ENCODE data around the gene DOCK3.
"Not testable (repeated sequence)": the region's sequence is repeated elsewhere in the genome, so short reads cannot be mapped to it uniquely, and the experiment has no call there.

DOCK3 gene

DNA sequence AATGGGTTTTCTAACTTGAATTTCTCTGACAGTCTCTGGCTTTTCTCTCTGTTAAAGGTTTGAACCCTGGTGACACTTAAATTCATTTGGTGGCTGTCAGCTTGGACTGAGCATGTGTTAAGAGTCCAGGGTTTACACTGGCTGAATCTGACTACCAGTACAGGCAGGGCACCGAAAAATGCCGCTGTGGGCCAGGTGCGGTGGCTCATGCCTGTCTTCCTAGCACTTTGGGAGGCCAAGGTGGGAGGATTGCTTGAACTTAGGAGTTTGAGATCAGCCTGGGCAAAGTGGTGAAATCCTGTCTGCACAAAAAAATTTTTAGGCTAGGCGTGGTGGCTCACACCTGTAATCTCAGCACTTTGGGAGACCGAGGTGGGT, 712.1 kb downstream of the DOCK3 start:
- DNase-seq (ENCODE audit: low spot score): no peak

DNA sequence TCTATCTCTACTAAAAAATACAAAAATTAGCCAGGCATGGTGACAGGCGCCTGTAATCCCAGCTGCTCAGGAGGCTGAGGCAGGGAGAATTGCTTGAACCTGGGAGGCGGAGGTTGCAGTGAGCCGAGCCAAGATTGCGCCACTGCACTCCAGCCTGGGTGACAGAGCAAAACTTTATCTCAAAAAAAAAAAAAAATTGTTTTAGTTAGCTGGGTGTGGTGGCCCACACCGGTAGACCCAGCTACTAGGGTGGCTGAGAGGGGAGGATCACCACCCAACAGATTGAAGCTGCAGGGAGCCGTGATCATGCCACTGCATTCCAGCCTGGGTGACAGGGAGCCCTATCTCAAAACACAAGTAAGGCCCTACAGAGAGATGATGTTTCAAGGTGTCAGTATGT, 712.6 kb downstream of the DOCK3 start:
- DNase-seq (ENCODE audit: low spot score): not testable (repeated sequence)

DNA sequence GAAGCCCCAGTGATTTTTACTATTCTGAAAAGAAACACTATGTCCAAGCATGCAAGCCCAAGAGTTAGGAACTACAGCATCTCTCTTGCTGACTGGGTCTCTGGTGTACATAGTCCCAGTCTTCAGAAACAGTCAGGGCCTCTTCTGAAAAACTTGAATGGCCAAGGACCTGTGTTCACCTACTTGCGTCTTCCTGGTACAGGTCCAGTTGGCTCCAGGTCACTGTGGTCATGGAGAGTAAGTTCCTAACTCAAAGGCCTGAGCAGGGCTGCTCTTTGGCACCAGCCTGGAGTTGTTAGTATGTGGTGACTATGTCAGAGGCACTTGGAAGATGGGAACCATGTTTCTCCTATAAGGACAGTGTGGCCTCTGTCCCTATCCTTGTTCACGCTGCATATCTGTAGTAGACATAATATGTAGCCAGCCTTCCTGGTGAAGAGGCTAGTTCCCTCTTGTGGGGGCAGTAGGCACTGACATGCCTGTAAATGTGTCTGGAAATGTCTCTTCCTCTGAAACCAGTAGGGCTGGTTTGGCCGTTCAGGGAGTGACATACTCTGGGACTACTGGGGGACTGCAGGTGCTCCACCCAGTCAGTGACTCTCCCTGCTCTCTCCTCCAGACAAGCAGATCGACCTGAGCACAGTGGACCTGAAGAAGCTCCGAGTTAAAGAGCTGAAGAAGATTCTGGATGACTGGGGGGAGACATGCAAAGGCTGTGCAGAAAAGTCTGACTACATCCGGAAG, 713.7 kb downstream of the DOCK3 start:
- no peak for DNase-seq (ENCODE audit: low spot score)

DNA sequence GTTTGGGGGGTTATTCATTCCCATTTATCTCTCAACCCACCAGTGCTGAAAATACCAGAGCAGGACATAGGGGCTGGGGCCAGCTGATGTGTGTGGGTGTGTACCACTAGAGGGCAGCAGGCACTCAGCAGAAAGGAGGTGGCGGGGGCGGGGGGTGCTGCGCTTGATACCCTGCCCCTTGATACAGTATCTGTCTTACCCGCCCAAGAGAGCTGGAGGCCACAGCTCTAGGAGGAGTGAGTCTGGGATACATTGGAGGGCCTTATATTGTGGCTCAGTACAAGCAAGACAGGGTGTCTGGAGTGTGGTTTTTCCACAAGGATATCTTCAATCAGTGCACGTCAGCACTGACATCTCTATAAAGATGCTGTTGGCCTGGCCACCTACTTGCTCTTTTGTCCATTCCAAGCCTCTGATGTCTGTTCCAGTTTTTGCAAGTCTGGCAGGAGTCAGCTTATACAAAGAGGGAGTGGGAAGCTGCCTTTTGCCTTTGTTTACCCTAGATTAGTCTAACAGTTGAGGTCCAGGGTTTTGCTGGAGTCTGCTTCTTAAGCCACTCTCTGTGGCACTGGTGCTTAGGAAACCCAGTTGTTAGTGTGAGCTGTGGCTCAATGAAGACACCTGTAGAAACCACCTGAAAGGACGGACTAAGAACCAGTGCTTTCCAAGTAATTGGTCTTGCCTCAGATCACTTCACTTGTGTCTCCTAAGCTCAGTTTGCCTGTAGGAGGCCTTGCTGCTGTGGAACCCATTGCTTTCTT, 714.9 kb downstream of the DOCK3 start:
- DNase-seq (ENCODE audit: low spot score): peak; percentile 50

DNA sequence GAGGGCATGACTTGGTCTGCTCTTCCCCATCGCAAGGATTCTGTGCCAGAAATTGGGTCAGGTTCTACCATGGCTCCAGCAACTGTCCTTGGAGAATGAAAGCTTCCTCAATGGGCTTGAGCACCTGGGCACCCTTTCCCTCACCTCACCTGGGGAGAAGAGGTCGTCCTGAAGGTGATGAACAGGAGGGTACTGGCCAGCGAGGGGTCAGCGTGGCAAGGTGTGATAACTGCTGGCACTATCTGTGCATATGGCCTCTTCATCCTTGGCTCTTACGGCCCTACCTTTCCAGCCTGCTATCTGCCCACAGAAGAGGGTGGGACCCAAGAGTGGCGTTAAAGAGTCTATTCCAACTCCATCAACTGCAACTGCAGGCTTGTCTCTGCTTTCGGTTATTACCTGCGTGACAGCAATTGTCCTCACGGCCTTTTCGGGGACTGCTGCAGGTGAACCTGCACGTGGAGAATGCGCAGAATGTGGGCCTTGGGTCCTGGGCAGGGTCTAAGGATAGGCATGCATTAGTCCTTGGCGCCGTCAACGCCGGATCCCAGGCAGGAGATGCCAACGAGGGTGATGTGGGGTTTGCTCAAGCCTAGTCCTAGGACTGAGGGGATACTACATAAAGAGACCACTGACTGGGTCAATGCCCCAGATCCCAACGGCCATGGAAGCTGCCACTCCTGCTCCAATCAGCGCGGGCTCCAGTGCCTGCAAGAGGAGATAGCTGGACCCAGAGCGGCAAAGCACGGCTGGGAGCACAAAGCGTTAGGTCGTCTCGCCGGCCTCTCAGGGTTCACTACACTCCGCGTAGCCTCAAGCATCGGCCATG, 715.7 kb downstream of the DOCK3 start:
- DNase-seq (ENCODE audit: low spot score): no peak

DNA sequence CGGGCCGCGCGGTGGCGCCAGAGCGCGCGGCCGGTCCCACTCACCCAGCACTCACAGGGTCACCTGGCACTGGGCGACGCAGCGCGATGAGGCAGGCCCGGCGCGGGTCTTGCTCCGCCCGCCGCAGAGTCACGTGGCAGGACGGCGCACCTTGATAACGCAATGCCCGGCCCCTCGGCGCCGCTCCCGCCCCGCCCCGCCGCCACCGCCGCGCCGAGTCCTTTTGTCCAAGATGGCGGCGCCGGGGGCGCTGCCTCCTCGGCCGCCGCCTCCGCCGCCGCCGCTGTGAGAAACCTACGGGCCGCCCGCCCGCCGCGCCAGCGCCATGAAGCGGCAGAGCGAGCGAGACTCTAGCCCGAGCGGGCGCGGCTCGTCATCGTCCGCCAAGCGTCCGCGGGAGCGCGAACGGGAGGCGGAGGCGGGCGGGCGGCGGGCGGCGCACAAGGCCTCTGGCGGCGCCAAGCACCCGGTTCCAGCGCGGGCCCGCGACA, 716.4 kb downstream of the DOCK3 start, which contains the start of gene RBM15B:
TSS of gene RBM15B (plus strand) at position 211 of the 491 bp plus-strand sequence. CDS start at position 326, 115 bp downstream.
- peak; percentile 97 for DNase-seq (ENCODE audit: low spot score)

DNA sequence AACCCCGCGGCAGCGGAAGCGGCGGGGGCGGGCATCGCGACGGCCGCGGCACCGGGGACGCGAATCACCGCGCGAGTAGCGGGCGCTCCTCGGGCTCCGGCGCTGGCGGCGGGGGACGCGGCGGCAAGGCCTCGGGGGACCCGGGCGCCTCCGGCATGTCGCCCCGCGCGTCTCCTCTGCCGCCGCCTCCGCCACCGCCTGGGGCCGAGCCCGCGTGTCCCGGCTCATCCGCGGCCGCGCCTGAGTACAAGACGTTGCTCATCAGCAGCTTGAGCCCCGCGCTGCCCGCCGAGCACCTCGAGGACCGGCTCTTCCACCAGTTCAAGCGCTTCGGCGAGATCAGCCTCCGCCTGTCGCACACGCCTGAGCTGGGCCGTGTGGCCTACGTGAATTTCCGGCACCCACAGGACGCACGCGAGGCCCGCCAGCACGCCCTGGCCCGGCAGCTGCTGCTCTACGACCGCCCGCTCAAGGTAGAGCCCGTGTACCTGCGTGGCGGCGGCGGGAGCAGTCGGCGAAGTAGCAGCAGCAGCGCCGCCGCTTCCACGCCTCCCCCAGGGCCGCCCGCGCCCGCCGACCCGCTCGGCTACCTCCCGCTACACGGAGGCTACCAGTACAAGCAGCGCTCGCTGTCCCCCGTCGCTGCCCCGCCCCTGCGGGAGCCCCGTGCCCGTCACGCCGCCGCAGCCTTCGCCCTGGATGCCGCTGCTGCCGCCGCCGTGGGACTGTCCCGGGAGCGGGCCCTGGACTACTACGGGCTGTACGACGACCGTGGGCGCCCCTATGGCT, 717.0 kb downstream of the DOCK3 start:
- peak; percentile 17 for DNase-seq (ENCODE audit: low spot score)

DNA sequence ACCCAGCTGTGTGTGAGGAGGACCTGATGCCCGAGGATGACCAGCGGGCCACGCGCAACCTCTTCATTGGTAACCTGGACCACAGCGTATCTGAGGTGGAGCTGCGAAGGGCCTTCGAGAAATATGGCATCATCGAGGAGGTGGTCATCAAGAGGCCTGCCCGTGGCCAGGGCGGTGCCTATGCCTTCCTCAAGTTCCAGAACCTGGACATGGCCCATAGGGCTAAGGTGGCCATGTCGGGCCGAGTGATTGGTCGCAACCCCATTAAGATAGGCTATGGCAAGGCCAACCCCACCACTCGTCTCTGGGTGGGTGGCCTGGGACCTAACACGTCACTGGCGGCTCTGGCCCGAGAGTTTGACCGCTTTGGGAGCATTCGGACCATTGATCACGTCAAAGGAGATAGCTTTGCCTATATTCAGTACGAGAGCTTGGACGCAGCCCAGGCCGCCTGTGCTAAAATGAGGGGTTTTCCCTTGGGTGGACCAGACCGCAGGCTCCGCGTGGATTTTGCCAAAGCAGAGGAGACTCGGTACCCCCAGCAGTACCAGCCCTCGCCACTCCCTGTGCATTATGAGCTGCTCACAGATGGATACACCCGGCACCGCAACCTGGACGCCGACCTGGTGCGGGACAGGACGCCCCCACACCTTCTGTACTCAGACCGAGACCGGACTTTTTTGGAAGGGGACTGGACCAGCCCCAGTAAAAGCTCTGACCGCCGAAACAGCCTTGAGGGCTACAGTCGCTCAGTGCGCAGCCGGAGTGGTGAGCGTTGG, 717.8 kb downstream of the DOCK3 start:
- no peak for DNase-seq (ENCODE audit: low spot score)

DNA sequence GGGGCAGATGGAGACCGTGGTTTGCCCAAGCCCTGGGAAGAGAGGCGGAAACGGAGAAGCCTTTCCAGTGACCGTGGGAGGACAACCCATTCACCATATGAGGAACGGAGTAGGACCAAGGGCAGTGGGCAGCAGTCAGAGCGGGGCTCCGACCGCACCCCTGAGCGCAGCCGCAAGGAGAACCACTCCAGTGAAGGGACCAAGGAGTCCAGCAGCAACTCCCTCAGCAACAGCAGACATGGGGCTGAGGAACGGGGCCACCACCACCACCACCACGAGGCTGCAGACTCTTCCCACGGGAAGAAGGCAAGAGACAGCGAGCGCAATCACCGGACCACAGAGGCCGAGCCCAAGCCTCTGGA, 718.4 kb downstream of the DOCK3 start:
- no peak for DNase-seq (ENCODE audit: low spot score)

DNA sequence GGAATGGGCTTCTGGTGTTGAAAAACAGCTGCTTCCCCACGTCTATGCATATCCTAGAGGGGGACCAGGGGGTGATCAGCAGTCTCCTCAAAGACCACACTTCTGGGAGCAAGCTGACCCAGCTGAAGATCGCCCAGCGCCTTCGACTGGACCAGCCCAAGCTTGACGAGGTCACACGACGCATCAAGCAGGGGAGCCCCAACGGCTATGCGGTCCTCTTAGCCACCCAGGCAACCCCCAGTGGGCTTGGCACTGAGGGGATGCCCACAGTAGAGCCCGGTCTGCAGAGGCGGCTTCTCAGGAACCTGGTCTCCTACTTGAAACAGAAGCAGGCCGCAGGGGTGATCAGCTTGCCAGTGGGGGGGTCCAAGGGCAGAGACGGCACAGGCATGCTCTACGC, 718.8 kb downstream of the DOCK3 start:
- no peak for DNase-seq (ENCODE audit: low spot score)

DNA sequence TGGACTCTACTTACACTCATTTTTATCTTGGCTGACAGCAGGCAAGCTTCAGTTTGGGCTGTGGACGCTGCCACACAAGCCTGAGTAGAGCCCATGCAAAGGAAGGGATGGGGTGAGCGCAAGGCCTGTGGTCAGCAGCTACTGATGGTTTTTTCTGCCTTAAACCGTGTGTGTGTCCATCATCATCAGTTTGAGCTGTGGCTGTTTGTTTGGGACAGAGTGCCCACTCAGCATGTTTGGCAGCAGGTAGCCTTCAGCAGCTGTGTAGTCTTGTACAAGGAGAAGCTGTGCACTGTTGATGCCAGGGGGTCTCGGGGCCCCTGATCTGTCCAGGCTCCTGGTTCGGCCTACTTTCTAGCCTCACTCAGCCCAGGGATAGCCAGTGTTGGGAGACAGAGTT, 719.8 kb downstream of the DOCK3 start:
- no peak for DNase-seq (ENCODE audit: low spot score)

DNA sequence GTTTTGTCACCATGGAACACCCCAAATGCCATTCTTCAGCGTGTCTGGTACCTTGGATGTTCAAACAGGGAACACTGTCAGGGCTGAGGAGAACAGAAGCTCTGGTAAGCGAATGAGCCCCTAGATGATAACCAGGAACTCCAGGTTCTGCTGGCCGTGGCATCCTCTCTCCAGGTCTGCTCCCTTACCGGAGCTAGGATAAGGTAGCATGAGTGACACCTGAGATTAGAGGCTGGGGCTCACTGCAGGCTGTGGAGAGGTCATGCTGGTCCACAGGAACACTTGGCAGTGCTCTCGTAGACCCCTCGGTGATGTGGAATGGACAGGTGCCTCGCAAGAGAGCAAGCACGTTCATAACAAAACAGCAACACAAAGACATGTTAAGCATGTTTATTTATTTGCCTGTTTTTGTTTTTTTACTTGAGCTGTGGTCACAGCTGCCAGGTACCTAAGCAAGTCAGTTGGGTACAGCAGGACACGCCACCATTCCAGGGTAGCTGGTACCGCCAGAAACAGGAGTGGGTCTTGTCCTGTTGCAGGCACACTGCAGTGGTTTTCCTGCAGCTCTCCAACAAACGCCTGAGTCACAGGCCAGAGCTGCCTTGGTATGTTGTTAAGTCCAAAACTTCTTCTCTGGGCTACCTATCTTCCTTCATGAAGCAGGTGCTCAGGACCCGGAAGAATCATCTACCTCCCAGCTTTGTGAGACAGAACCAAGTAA, 720.9 kb downstream of the DOCK3 start:
- no peak for DNase-seq (ENCODE audit: low spot score)

DNA sequence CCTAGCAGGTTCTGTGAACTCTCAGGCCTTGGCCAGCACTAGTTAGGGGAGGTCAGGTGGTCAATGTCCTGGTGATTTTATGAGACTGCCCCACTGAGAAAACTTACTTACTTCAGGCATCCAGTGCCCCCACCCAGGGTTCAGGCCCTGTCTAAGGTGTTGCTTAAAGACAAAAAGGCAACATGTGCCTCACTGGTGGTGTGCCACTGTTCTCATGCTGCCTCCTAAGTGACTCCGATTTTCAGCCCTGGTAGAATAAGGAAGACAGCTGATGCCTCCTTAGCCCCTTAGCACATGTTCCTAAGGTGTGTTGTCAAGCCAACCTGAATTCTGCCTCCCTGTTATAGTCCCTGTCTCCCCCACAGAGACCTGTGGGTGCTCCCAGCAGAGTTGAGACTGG, 721.7 kb downstream of the DOCK3 start:
- DNase-seq (ENCODE audit: low spot score): no peak

DNA sequence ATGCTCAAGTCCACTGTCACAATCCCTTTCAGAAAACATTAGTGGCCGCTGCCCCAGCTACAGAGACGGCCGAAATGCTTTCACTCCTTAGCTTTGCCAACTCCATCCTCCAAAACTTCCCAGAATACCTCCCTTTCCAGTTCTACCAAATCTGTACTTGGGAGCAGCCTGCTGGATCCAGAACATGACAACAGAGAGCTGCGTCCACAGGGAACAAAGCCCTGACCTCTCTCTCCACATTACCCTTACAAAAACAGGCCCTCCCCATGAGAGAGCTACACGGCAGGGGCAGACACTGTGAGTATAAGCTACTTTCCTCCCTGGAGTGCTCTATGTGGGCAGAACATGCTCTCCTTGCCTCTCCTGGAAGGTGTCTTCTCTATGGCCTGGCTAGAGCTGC, 722.7 kb downstream of the DOCK3 start:
- no peak for DNase-seq (ENCODE audit: low spot score)

DNA sequence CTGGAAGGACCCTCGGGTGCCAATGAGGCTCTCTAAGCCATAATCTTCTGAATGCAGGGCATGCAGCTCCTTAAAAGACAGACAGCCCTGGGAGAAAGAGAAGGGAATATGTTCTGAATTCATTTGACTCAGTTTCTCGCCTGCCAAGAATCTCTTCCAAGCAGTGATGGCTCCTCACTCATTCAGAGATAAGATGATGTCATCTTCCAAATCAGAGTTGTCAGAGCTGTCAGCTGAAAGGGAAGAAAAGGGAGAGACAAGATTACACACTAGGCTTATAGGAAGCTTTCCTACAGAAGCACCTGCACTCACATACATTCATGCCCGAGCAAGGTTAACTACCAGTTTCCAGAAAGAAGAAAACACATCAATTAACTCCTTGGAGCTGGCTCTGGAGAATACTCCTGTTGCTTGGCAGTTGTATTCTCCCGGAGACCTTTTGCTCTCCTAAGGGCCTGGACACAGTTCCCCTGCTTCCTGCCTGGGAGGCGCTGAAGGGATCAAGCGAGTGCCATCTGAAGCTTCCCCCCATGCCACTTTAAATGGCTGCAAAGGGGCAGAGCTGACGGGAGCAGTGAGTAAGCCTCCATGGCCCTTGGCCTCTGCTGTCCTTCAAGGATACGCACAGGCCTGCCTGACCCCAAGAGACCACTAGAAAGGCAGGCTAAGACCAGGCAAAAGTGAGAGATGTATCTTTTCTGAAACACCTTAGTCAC, 724.0 kb downstream of the DOCK3 start:
- no peak for DNase-seq (ENCODE audit: low spot score)

DNA sequence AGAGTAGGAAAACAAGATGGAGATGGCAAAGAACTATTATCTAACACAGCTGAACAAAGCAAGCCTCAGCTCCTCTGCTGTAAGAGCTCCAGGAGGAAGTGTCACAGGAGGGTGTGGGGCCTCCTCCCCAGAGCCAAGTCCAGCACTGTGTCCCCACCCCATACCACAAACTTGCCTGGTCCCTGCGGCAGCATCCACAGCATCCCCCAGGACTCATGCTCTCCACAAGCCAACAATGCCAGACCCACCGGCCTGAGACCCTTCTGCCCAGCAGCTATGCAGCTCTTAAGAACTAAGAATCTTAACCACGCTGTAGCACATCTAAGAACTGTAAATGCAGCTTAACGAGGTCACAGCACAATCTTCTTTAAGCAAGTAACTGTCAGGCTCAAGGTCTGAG, 725.4 kb downstream of the DOCK3 start:
- no peak for DNase-seq (ENCODE audit: low spot score)

DNA sequence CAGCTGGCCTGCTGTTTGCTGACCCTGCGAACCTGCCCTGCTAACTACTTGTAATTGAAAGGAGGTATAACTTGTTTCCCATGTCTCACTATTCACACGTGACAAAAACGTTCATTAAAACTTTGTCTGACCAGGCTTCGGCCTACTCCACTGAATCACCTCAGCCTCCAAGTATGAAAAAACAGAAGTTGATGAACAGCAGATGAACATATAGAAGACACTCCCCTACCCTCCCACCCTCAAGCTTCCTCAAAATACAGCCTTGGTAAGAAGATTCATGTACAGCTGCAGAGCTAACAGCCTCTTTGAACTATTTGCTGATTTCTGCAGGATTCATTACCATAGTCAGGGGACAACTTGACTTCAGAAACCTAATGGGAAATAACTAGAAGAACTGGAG, 727.0 kb downstream of the DOCK3 start:
- DNase-seq (ENCODE audit: low spot score): no peak

DNA sequence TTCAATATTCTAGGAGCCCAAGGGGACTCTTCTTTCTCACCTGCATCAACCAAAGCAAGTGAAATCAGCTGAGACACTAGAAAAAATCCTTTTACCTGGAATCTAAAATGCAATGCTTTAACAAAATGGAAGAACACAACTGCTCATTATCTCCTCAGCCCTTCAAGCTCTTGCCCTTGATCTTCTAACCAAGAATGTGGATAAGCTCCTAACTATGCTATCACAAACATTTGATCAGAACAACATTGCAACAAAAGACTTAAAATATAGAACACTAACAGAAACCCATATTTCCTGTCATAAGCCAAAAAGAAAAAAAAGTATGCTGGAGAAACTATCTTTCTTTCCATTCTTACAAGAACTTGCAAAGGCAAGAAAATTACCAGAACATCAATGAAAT, 728.9 kb downstream of the DOCK3 start:
- no peak for DNase-seq (ENCODE audit: low spot score)

DNA sequence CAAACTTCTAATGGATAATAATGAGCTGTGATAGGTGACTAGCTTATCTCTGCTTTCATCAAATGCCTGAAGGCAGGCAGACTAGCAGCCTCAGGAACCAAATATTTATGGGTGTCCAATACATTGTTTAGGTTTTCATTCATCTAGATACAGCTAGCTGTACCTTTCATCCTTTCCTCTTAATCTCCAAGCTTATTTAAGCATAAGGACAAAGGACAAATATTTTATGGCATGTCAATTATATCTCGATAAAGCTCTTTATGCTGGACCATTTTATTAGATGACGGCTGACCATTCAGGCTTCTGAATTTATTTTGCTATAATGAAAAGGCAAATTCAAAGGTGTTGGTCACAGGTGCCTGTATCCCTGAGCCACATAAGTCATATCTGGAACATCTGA, 733.3 kb downstream of the DOCK3 start:
- DNase-seq (ENCODE audit: low spot score): no peak

DNA sequence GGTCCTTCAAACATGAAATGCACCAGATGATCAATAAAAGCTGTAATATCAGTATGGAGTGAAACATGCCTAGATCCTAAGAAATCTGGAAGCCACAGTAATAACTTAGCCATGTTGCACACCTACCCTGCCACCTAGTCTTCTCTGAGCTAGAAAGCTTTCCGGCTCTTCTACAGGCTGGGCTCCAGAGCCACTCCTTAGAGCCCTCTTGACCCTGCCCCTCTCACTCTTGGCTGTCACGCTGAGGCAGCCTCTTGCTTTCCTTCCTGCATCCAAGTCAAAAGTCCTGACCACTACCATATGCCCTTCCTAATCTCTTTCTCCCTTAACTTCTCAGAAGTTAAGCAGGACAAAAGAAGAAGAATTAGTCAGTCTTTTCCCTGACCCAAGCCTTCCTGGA, 734.1 kb downstream of the DOCK3 start:
- no peak for DNase-seq (ENCODE audit: low spot score)
